HG02610 (cell line): ENCODE measurements around the gene ERP44.
"Not testable (repeated sequence)": the region's sequence is repeated elsewhere in the genome, so short reads cannot be mapped to it uniquely, and the experiment has no call there.

Source experiments
- ATAC-seq: cut with Tn5 transposase; IDR thresholded peaks from one replicate; pipeline ENCODE4 v1.9.1; 2021; ENCODE audit warnings: mild to moderate bottlenecking, moderate library complexity; ENCODE audit not compliant: unreplicated experiment

Gene ERP44

DNA sequence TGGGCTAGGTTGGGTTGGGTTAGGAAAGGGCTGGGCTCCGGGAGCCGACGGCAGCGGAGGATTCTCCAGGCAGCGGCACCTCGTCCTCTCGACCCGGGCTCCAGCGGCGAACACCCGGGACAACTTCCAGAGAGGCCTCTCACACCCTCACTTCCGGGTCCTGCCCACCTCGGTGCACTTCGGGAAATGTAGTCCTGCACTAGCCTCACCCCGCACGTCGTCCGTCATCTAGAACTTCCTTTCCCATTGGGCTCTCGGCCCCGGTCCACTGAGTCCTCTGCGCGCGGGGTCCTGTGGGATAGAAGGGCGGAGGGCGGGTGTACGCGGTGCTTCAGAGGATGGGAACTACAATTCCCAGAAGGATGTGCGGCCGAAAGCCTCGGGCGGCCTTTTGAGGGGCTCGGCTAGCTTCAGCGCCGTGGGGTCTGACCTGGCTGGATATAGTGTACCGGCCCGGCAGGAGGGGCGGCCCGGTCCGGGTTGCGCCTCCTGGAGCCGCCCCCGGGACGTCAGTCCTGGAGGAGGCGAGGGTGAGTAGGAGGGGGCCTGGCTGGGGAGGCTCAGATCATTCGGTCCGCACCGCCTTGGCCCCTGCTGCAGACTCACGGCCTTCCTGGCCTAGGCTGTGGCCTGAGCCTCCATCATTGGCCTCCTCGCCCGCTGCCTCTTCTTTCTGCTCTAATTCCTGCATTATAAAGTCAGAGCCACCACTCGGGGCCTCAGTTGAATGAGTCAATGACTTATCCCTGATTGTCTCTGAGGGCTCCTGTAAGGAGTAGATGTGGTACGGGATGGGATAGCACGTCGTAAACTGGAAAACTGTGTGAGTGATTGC lies at the start of gene ERP44, which contains the start of gene INVS:
TSS of gene ERP44 (minus strand) at position 114 of the 835 bp plus-strand sequence. CDS start 160 bp downstream, outside the sequence.
TSS of gene INVS (plus strand) at position 357 of the 835 bp plus-strand sequence. CDS start 5,279 bp downstream, outside the sequence.
- peak; percentile 98 for ATAC-seq

DNA sequence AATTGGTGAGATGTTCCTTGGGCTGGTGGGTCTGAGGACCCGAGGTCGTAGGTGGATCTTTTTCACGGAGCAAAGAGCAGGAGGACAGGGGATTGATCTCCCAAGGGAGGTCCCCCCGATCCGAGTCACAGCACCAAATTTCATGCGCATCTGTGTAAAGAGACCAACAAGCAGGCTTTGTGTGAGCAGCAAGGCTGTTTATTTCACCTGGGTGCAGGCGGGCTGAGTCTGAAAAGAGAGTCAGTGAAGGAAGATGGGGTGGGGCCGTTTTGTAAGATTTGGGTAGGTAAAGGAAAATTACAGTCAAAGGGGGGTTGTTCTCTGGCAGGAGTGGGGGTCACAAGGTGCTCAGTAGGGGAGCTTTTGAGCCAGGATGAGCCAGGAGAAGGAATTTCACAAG lies 47.2 kb upstream of the ERP44 start:
- ATAC-seq = not testable (repeated sequence)

DNA sequence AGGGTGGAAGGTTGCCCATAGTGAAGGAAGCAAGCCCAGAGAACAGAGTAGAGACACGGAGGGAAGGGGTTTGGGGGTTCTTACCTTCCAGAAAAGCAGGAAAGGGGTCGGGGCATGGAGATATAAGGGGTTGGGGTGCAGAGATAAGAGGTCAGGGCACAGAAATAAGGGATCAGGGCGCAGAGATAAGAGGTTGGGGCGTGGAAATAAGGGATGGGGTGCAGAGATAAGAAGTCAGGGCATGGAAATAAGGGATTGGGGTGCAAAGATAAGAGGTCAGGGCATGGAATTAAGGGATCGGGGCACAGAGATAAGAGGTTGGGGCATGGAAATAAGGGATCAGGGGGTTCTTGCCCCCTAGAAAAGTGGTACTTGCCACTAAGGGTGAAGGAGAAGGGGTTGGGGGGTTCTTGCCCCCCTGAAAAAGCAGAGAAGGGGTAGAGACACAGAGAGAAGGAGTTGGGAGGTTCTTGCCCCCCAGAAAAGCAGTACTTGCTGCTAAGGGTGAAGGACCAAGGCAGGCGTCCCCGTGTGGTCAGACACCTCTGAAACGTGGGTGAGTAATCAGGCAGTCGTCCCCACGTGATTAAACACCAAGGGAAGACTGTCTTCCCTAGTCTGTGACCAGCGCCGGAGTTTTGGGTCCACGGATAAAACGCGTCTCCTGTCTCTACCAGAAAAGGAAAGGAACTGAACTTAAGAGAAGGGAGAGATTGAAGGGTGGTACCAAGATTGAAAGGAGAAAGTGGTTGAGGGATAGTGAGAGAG lies 46.6 kb upstream of the ERP44 start:
- ATAC-seq = not testable (repeated sequence)

DNA sequence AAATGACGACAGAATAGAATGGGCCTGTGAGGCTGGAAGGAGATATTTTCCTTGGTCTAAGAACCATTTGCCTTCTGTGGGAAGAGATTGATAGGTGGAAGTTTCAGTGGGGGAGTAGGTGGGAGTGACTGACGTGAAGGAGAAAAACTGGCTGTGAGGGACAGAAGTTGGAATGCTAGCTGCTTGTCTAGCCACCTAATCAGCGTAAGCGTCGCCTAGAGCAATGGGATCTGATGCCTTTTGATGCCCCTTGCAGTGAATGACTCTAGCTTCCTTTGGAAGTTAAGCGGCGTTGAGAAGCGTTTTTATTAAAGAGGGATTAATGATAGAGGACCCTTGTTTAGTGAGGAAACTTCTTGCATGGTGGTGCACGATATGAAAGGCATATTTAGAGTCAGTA lies 43.1 kb upstream of the ERP44 start:
- ATAC-seq = not testable (repeated sequence)

DNA sequence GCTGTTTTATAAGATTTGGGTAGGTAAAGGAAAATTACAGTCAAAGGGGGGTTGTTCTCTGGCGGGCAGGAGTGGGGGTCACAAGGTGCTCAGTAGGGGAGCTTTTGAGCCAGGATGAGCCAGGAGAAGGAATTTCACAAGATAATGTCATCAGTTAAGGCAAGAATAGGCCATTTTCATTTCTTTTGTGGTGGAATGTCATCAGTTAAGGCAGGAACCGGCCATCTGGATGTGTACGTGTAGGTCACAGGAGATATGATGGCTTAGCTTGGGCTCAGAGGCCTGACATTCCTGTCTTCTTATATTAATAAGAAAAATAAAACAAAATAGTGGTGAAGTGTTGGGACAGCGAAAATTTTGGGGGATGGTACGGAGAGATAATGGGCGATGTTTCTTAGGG lies 41.5 kb upstream of the ERP44 start:
- ATAC-seq = not testable (repeated sequence)

DNA sequence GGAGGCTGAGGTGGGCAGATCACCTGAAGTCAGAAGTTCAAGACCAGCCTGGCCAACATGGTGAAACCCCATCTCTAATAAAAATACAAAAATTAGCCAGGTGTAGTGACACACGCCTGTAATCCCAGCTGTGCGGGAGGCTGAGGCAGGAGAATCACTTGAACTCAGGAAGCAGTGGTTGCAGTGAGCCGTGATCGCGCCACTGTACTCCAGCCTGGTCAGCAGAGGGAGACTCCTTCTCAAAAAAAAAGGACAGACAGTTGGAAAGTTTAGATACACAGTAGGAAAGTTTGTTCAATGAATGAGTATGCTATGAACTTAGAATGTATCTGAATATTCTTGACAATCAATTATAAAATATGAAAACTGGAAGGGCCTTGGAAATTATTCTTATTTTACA lies 38.0 kb upstream of the ERP44 start:
- ATAC-seq = not testable (repeated sequence)

DNA sequence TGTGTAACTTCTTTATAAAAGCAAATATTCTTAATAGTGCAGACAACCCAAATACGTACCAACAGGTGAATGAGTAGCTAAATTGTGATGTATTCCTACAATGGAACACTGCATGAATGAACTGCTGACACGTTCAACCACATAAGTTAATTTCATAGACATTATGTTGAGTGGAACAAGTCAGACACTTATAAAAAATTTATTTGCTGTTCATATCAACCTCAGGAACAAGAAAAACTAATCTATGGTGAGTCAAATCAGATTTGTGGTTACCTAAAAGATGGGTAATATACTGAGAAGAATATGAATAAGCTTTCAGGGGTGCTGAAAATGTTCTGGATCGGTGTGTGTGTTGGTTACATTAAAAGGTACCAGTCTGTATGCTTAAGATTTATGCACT lies 35.9 kb upstream of the ERP44 start:
- ATAC-seq = no peak

DNA sequence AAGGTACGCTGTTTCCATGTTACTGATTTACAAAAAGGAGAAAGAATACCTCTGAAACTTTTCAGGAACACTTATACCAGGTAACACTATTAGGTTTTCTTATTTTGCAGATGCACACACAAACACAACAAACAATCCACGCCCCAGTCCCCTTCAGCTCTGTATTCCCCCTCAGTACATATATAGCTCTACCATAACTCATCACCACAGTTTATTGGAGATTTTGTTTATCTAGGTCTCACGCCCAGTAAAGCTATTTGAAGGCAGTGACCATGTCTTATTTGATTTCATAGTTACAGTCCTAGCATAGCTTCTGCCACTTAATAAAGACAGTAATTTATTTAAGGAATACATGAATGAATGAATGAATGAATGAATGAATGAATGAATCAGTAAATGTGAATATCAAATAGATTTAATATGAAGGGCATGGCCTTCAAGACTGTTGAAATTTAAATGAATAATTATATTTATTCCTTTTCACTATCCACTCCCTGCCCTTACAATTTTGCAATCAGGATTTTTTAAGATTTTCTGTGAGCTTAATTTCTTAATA lies 33.2 kb upstream of the ERP44 start:
- no peak for ATAC-seq

DNA sequence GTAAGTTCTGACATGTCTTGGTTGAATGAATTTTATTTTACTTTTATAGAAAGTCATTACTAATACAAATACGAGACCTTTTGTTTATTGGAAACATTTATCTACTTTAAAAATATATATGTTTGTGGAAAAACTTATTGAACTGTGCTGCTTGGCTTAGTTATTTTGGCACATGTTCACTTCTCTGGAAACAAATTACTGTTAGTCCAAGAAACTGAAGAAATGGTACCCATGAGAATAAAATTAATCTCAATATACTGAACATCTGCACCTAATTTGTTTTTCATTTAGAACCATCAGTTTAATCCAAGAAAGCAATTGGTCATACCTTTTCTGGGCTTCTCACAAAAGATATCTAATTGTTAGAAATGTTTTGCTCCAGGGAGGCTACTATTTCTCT lies 32.4 kb upstream of the ERP44 start:
- ATAC-seq = no peak

DNA sequence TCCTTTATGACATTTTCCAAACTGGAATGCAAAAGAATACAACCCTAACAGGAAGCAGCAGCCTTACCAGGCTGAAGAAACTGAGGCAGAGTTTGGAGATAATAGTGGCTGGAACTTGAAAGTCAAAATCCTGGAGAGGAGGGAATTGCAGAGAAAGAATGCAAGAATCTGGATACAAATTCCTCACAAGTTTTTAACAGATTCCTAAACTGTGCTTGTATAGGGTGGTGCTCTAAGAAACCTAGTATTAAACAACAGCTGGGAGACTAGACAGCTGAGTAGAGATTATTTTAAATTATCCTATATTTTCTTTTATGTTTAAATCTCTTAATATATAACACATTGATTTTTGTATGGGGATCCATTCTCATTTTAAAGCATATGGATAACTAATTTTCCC lies 31.0 kb upstream of the ERP44 start:
- no peak for ATAC-seq

DNA sequence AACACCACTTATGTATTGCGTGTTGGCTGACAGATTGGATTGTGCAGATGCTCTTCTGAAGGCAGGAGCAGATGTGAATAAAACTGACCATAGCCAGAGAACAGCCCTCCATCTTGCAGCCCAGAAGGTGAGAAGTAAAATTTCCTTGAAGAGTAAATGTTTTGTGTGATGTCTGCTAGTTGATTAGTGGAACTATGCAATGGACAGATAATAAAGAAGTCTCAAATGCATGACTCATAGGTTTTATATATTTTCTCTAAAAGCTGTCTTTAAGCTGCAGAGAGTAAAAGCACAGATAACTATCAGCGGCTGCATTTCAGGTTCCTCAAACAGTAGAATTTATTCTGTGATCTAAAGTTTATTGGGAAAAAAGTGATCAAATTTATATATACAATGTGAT lies 27.6 kb upstream of the ERP44 start:
- no peak for ATAC-seq

DNA sequence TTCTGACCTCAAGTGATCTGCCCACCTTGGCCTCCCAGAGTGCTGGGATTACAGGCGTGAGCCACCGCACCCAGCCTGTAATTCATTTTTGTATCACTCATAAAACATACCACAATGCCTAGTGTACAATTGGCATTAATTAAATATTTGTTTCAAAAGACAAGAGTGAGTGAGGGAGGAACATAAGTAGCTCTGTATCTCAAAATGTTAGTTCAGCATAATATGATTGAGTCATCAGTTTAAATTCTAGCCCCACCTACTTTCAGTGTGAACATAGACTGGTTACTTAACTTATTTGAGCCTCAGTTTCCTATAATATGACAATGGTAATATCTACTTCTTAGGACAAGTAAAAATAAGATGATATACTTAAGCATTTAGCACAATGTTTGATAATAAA lies 27.1 kb upstream of the ERP44 start:
- ATAC-seq = no peak

DNA sequence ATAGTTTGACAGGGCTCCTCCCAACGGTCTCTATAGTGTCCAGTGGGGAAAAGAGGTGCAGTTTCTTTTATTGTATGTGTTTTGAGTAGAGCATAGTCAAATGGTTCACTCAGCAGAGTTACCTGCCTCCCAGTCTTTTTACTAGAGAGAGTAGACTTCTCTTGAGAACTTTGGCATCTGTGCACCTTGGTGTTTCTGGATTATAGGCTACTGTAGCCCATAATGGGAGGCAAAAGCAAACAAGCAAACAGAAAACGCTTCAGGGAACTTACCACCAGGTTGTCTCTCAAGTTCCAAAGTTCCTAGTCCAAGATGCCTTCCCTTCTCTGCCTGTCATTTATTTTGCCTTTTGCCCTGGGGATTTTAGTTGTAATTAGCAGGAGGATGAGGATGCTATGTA lies 26.4 kb upstream of the ERP44 start:
- no peak for ATAC-seq

DNA sequence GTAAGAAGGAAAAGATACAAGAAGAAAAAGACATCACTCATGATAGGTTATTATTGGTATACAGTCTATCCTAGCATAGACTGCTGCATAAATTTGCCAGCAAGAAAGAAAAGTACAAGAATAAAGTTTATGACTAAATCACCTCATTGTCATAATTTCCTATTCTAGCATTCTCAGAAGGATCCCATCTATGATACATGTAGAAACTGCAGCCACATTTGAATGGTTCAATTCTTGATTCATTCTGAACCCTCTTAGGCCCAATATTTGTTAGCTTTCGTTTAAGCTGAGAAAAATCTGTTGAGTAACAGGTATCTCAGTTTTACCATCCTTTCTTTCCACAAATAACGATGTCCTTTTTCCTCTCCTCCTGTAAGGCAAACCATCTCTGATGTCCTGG lies 21.5 kb upstream of the ERP44 start:
- no peak for ATAC-seq

DNA sequence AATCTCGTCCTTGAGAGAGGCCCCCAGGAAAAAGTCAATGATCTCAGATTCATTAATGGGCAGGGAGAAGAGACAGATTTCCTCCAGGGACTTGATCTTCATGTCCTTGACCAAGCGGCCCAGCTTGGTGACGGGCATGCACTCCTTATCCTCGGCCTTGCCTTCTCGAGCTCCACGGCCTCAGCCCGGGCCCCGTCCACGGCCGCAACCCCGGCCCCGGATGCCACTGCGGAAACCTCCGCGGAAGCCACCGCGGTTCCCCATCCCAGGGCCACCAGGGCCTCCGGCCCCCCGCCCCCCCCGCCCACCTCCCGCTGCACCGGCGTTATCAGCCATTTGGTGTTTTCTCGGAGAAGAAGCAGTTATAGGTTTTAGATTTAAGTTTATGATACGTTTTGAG lies 18.5 kb upstream of the ERP44 start:
- no peak for ATAC-seq

DNA sequence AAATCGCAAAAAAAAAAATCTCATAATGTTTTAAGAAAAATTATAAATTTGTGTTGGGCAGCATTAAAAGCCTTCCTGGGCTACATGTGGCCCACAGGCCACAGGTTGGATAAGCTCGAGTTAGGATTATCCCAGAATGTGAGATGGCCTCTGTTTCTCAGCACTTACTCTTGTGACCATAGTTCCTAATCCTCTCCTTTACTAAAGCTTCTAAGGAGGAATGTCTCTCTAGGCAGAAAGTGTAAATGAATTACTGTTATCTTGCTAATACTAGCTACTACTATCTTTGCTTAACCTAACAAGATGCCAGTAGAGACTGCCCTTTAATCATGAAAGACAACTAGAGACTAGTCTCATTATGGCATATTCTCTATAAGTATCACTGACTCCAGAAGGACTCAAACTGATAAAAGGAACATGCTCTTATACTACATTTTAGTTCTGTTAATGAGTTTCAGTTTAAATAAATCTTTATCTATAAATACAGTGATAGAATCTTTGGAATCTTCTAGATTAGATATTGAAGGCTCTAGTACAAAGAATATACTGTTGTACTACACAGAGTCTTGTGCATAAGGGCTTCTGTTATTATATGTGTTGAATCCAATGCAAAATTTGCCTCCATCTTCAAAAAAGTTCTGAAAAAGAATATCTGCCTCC lies 14.0 kb upstream of the ERP44 start:
- no peak for ATAC-seq

DNA sequence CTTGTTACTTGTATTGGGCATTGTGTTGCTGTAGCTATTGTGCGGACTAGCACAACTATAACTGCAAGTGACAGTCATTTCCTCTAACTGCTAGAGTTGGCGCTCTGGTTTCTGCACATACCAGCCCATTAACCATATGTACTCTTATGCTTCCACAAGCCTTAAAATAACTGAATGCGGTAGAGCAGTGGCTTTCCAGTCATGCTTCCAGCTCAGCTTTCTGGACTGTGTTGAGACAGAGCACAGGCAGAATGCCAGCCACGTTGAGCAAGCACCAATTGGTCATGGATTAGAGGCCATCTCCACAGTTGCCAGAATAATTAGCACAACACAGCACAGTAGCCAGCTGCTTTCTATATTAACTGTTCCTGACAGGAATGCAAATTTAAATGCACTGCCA lies 12.4 kb upstream of the ERP44 start:
- no peak for ATAC-seq

DNA sequence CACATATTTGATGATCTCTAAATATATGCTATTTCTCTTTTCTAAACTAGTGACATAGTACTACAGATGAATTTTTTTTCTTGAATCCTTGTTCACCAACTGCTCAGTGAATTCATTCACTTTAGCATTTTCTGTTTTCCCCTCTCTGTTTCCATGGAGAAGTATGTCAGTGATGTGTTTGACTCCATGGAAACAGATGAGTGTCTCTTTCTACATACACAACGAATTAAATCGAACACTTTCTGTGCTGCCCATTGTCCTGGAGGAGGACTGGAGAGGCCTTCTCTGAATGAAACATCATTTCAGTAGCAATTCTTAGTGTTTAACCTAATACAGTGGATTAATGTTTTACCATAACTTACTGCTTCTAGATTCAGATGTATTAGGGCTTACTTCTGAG lies 9.8 kb upstream of the ERP44 start:
- ATAC-seq = no peak

DNA sequence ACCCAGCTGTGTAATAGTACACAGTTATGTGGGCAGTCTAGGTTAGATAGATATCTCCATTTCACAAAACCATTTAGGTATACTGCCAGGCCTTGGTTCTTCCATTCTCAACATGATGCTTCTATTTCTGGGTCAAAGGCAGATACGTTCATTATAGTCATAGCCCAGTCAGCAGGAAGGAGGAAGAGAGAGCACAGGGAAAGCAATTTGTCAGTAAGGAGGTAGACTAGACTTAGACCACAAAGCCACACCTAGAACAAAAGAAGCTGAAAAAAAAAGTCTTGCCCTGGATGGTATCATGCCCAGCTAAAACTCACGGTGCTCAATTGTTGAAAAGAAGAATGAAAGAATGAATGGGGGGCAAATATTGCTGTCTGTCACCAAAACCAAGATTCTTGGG lies 7.8 kb upstream of the ERP44 start:
- ATAC-seq = no peak

DNA sequence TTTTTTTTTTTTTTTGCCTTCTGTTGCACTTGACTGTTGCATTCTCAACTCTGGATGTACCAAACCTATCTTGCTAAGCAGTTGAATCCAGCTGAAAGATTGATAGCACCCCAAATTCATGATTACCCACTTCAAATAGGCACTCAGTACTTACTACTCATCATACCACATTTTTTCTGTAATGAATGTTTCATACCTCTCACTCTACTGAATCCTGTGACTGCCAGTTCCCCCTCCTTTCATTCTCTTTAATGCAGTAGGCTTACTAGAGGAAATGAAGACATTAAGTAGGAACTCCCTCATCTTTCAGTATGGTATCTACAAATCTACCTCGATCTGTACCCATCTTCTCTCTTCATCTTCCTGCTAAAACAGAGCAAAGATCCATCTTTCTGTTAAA lies 7.1 kb upstream of the ERP44 start:
- ATAC-seq = no peak

DNA sequence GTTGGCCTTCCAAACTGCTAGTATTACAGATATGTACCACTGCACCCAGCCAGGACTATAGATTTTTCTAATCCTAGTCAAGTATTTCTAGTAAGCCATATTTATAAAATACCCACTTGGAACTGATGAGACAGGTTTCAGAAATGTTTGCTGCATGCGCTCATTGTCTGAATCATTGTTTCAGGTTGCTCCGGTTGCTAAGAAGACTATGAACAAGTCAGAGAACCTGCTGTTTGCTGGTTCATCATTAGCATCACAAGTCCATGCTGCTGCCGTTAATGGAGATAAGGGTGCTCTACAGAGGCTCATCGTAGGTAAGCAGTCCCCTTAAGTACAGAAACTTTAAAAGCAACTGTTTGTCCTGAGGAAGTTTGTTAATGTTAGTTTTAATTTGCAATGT lies 5.5 kb upstream of the ERP44 start:
- no peak for ATAC-seq
